SU-DHL-6 (cell line): Measurements from ENCODE around the gene LYL1.

ENCODE experiments used
- H2AFZ ChIP-seq: fragments of 200-600 bp; sonication (generic); 2 replicates; pipeline ENCODE4 v1.6.1; 2014; ENCODE audit warnings: low read depth, mild to moderate bottlenecking, moderate library complexity, mixed read lengths, antibody characterized with exemption, low read length; ENCODE audit not compliant: severe bottlenecking
- H3F3A ChIP-seq: fragments of 200-600 bp; shearing (Covaris generic); 2 replicates; pipeline ENCODE4 v1.6.0; 2016; ENCODE audit warnings: antibody characterized with exemption, mild to moderate bottlenecking; ENCODE audit not compliant: insufficient read depth
- H3K27ac ChIP-seq: fragments of 200-600 bp; sonication (generic); 2 replicates; pipeline ENCODE4 v1.5.1; 2016; ENCODE audit warnings: low read depth, mild to moderate bottlenecking, low read length, moderate library complexity, mixed read lengths
- H3K27me3 ChIP-seq: fragments of 200-600 bp; sonication (generic), shearing (Covaris generic); 2 replicates; pipeline ENCODE4 v1.6.0; 2014; ENCODE audit warnings: mild to moderate bottlenecking, low read length
- H3K36me3 ChIP-seq: fragments of 200-600 bp; sonication (generic); 2 replicates; pipeline ENCODE4 v1.6.1; 2014; ENCODE audit warnings: mild to moderate bottlenecking, low read length, mixed read lengths
- H3K4me2 ChIP-seq: fragments of 300-600, 200-600 bp; shearing (Covaris generic), sonication (generic); 2 replicates; pipeline ENCODE4 v1.6.0; 2014; ENCODE audit warnings: low read length, low read depth, mild to moderate bottlenecking; ENCODE audit not compliant: poor library complexity, severe bottlenecking
- H3K4me3 ChIP-seq: fragments of 200-600 bp; sonication (generic); 2 replicates; pipeline ENCODE4 v1.5.1; 2014; ENCODE audit warnings: antibody characterized with exemption, low read length, mild to moderate bottlenecking, mixed read lengths; ENCODE audit not compliant: insufficient read depth, poor library complexity, severe bottlenecking
- H3K79me2 ChIP-seq: fragments of 200-600 bp; sonication (generic); 2 replicates; pipeline ENCODE4 v1.6.1; 2014; ENCODE audit warnings: mild to moderate bottlenecking, low read length, moderate library complexity; ENCODE audit not compliant: insufficient read depth
- H3K9ac ChIP-seq: fragments of 200-600 bp; sonication (generic); 2 replicates; pipeline ENCODE4 v1.7.0; 2014; ENCODE audit warnings: mild to moderate bottlenecking, low read length
- H3K9me2 ChIP-seq: fragments of 200-600 bp; sonication (generic); replicated peaks from 2 replicates; pipeline ENCODE4 v1.6.1; 2014; ENCODE audit warnings: low read length; ENCODE audit not compliant: insufficient read depth
- H3K9me3 ChIP-seq: fragments of 200-600 bp; sonication (generic); 2 replicates; pipeline ENCODE4 v1.6.1; 2014; ENCODE audit warnings: low read length, mixed read lengths; ENCODE audit not compliant: insufficient read depth
- H4K20me1 ChIP-seq: fragments of 200-600 bp; sonication (generic); 2 replicates; pipeline ENCODE4 v1.6.1; 2014; ENCODE audit warnings: low read depth, mild to moderate bottlenecking, antibody characterized with exemption, low read length, moderate library complexity, mixed read lengths
- EZH2phosphoT487 ChIP-seq: fragments of 200-600 bp; sonication (generic), shearing (Covaris generic); conservative IDR thresholded peaks from 2 replicates; pipeline ENCODE4 v1.6.1; 2018; ENCODE audit warnings: mild to moderate bottlenecking, antibody characterized with exemption, low read length, moderate library complexity, mixed read lengths
- TF ChIP-seq, protein P1 (sequence below): fragments of 200-600 bp; sonication (generic); IDR thresholded peaks from one replicate; pipeline ENCODE4 v1.5.1; 2017; ENCODE audit warnings: antibody characterized with exemption, mild to moderate bottlenecking, low read length, moderate library complexity; ENCODE audit not compliant: insufficient read depth, poor library complexity, severe bottlenecking

LYL1 gene

DNA sequence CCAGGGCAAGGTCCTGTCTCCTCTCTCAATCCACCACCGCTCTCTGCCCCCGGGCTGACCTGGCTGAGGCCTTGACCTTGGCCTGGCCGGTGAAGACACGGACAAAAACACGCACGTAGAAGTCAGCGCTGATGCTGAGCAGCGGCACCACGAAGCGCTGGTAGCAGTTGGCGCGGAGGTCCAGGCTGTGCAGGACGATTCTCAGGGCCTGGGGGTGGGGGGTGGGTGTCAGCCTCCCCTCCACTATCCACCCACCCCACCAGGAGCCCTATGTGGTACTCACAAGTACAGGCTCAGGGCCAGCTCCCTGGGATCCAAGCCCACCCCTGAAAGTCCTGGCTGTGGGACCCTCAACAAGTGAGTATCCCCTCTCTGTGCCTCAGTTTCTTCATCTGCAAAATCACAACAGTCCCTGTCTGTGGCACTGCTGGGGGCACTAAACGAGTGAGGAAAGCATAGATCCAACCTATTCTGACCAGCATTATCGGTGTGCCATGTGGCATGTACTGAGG lies 7.5 kb upstream of the LYL1 start:
- Histone ChIP-seq H3K4me2 (no peak overlapping the region), H3K27ac (no peak overlapping the region), H3K79me2 (no peaks in the 10 kb centered on the region; the same call in 1 of the 2 replicates), H3K9me3 (no peaks in the 10 kb centered on the region), H3K4me3 (no peak overlapping the region), H2AFZ (no peak overlapping the region), H3K36me3 (0 out of 2 replicates have a peak, but pooled peaks cover 2% of the 10 kb centered on the region), H3K27me3 (no peaks in the 10 kb centered on the region), H3K9me2 (no peaks in the 10 kb centered on the region), H4K20me1 (no peaks in the 10 kb centered on the region), H3K9ac (no peak overlapping the region), H3F3A (peaks cover 10% of the 10 kb centered on the region)
- TF ChIP-seq, protein P1, sequence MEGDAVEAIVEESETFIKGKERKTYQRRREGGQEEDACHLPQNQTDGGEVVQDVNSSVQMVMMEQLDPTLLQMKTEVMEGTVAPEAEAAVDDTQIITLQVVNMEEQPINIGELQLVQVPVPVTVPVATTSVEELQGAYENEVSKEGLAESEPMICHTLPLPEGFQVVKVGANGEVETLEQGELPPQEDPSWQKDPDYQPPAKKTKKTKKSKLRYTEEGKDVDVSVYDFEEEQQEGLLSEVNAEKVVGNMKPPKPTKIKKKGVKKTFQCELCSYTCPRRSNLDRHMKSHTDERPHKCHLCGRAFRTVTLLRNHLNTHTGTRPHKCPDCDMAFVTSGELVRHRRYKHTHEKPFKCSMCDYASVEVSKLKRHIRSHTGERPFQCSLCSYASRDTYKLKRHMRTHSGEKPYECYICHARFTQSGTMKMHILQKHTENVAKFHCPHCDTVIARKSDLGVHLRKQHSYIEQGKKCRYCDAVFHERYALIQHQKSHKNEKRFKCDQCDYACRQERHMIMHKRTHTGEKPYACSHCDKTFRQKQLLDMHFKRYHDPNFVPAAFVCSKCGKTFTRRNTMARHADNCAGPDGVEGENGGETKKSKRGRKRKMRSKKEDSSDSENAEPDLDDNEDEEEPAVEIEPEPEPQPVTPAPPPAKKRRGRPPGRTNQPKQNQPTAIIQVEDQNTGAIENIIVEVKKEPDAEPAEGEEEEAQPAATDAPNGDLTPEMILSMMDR = no peak
- TF ChIP-seq EZH2phosphoT487 = no peak

DNA sequence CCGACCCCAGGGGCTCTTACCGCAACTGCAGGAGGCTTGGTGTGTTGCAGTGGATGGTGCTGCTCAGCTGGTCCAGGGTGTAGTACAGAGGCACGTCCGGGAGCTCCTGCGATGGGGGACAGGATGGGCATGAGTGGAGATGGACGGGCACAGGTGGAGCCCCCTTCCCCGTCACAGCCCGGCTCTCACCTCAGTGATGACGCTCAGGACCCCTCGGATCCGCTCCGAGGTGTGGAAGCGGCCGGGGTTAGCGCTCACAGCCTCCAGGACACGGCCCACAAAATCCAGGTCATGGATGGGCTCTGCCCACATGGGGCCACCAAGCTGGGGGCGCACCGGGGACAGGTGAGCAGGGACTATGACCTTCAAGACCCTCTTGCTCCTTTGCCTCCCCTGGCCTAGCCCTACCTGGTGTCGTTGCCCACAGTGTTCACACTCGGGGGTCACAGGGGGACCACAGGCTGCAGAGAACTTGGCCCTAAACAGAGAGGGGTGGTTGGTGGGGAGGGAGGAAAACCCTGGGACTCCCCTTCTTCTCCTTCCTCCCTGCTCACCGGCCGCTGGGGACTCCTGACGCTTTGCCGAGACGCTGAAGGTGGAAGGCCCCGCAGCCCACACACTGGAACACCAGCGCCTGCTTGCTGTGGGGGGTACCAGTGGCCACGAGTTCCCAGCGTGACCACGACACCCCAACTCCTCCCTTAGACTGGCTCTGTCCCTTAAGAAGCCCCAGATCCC lies 6.9 kb upstream of the LYL1 start:
- Histone ChIP-seq H2AFZ (no peak overlapping the region), H4K20me1 (no peaks in the 10 kb centered on the region), H3K9ac (no peak overlapping the region), H3K9me2 (no peaks in the 10 kb centered on the region), H3K4me3 (no peak overlapping the region), H3K79me2 (no peaks in the 10 kb centered on the region; the same call in 1 of the 2 replicates), H3K9me3 (no peaks in the 10 kb centered on the region), H3K4me2 (no peak overlapping the region), H3K27me3 (no peaks in the 10 kb centered on the region), H3K36me3 (no peaks in the 10 kb centered on the region), H3F3A (peaks cover 16% of the 10 kb centered on the region), H3K27ac (no peak overlapping the region)
- TF ChIP-seq EZH2phosphoT487 = no peak
- TF ChIP-seq, protein P1 = no peak

DNA sequence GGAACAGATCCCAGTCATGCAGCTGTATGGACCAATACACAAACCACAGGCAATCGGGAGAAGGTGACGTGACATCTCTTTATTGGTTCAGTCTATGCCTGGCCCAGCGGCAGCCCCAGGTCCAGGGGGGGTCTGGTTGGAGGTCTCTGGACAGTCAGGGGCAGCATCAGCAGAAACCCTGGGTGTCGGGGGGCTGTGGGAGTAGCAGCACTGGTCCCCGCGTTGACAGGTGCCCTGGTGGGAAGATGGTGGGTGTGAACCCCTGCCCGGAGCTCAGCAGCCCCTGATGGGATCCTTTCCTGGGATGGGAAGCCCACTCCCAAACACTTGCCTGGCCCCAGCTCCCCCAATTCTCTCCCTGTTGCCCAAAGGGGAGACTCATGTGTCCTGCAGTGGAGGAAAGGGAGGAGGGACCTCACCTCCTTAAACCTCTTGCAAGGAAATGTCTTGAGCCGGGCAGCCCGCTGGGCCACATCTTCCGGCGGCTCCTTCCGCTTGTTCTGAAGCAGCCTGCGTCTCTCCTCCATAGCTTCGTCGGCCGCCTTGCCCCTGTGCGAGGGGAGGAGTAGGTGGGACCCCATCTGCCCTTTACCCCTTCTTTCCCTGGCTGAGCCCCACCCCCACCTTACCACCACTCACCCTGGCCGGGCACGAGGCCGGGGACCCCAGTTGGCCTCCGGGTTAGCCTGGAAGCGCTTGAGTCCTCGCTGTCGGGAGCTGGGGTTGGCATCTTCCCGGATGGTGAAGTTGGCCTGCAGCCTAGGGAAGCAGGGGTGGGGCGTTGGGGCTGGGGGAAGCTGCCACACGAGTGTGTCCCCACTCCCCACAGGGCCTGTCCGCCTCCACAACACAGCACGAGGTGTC lies 2.4 kb upstream of the LYL1 start:
- TF ChIP-seq EZH2phosphoT487 = no peak
- TF ChIP-seq, protein P1 = no peak
- Histone ChIP-seq H3F3A (peaks cover 36% of the 10 kb centered on the region), H4K20me1 (no peaks in the 10 kb centered on the region), H3K36me3 (peaks cover 5% of the 10 kb centered on the region), H2AFZ (peak overlapping the region; percentile 0), H3K4me3 (peak overlapping the region; percentile 44), H3K9me2 (no peaks in the 10 kb centered on the region), H3K4me2 (peak overlapping the region; percentile 65), H3K9ac (peak overlapping the region; percentile 96), H3K79me2 (peaks cover 14% of the 10 kb centered on the region), H3K9me3 (no peaks in the 10 kb centered on the region), H3K27me3 (no peaks in the 10 kb centered on the region), H3K27ac (peak overlapping the region; percentile 92)
